NCI-H345 (cell line): ENCODE data around the gene PCA3.
A peak's percentile ranks its signal among the peaks of the same experiment; 100 is the strongest.

Source experiments
- DNase-seq: peaks from one replicate; lab custom pipeline; 2025; lab: John Stamatoyannopoulos, UW

PCA3 gene

DNA sequence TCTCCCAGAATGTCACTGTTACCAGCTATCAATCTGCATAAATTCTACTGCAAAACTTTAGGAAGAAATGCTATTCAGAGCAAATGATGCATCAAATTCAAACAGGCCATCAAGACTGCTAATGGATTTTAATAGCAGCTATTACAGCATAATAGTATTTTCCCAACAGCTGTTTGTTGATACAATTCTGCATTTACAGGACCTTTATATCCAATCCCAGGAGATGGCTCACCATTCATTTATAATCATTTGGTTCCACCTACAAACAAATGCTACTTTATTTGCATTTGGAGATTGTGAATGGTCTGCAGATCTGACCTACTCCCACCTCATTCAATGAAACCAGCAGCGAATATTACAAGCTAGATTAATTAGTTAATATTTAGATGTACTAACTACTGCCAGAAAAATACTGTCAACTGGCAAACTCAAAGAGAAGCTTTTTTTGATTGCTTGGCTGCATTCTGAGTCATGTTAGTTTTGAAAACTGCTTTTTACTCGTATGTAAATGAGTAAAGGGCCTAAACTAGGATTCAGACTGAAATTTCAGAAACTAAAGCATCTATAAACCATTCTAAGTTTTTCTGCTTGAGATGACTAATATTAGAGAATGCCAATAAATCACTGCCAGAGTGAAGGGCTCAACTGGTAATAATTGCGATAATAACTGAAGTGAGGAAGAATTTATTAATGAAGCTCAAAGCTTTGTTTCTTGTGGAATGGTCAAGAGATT lies 7.1 kb upstream of the PCA3 start:
- DNase-seq, result peak; percentile 43

DNA sequence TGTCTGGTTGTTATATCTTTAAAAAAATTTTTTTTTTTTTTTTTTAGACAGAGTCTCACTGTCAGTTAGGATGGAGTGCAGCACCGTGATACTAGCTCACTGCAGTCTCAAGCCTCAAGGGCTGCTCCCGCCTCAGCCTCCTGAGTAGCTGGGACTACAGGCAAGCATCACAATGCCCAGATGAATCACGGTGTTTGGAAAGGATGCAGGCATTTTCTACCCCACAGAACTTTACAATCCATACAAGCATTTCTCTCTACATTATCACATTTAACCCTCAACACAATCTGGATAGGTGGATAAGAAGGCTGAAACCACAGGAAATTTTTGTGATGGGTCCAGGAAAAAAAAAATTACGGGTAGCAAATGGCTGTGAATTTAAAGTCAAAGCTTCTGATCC lies 5.8 kb upstream of the PCA3 start:
- no peak for DNase-seq

DNA sequence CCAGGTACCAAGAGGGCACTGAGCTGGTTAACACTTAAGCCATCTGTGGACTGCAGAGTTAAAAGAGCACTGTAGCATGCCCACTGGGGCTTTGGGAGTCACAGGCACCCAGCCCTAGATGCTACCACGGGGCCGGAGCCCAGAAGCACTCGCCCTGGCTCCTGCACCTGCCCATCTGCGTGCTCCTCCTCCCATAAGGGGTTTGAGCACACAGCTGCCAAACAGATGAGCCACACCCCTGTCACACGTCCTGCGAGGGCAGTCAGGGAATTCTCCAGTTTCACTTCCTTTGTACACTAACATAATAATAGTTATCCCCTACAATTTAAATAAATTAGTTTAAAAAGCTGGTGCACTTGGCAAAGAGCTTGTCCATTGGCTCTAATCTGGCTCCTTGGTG lies 4.5 kb upstream of the PCA3 start:
- DNase-seq, result peak; percentile 79

DNA sequence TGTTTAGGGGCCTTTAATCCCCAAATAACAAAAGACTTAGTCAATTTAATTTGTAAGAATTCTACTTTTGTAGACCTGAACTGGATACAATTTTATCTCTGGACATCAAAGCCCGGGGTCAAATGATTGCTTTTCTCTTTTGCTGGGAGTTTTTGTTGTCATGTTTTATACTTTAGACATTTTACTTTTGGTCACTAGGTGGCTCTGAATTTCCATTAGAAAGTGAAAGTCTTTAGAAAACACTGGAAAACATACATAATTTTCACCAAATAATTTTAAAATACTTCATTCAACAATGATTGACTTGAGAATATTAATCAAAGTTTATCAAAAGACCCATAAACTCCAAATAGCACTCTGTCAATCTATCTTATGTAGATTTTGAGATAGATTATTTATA lies 2.8 kb upstream of the PCA3 start:
- no peak for DNase-seq

DNA sequence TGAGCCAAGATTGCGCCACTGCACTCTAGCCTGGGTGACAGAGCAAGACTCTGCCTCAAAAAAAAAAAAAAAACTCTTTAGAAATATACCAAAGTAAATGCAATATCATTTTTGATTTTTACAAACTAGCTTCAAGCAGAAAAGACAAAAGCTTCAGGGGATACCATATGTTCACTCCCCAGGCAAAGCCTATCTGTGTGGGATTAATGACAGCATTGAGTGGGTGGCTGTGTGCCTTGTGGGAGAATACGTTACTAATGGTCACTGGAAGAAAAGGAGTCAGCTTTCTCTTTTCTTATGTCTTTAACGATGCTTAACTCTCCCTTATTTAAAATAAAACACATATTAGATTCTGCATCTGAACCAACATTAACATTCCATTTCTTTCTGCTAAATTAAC lies 1.9 kb downstream of the PCA3 start:
- no peak for DNase-seq

DNA sequence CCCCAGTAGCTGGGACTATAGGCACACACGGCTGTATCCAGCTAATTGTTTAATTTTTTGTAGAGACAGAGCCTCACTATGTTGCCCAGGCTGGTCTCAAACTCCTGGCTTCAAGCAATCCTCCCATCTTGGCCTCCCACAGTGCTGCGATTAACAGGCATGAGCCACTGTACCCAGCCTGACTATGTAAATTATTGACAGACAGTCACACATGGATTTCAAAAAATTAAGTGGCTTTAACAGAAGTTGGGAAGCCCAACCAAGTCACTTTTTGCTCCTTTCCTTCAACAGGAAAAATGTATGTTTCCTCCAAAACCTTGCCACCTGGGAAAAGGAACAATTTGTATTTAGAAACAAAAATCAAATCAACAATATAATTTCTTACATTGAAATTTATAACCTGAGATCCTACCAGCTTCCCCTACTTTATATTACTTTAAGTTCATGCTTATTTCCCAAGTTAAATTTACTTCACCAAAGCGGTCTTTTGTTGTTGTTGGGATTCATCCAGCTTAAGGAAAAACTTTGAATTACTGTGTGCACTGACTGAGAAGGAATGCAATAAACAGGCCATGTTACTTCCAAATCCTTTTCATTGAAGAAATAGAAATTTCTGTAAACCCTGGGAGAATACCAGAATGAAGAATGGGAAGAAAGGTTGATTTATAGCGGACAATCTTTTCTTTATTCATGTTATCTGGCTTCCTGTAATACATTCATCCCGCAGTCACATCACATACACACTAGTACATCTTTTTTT lies 8.6 kb downstream of the PCA3 start:
- no peak for DNase-seq

DNA sequence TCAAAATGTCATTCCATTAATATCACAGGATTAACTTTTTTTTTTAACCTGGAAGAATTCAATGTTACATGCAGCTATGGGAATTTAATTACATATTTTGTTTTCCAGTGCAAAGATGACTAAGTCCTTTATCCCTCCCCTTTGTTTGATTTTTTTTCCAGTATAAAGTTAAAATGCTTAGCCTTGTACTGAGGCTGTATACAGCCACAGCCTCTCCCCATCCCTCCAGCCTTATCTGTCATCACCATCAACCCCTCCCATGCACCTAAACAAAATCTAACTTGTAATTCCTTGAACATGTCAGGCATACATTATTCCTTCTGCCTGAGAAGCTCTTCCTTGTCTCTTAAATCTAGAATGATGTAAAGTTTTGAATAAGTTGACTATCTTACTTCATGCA lies 20.6 kb downstream of the PCA3 start:
- DNase-seq, result no peak

DNA sequence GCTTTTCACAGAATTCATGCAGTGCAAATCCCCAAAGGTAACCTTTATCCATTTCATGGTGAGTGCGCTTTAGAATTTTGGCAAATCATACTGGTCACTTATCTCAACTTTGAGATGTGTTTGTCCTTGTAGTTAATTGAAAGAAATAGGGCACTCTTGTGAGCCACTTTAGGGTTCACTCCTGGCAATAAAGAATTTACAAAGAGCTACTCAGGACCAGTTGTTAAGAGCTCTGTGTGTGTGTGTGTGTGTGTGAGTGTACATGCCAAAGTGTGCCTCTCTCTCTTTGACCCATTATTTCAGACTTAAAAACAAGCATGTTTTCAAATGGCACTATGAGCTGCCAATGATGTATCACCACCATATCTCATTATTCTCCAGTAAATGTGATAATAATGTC lies 21.3 kb downstream of the PCA3 start:
- DNase-seq, result no peak

DNA sequence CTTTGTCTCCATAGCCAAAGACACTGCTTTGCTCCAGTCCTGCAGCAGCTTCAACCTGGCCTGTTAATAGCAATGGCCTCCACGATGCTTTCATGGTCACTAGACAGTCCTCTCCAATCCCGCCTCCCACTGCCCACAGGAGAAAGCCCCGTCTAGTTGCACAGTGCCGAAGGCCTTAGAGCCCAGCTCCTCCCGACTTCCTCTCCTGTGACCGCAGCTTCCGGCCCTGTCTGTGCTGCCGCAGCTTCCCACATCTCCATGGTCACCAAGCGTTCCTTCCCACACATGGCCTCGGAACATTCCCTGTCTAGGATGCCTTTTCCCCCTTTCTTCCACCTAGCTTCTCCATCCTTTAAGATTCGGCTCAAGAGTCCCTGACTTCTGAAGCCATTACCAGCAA lies 23.4 kb downstream of the PCA3 start:
- no peak for DNase-seq

DNA sequence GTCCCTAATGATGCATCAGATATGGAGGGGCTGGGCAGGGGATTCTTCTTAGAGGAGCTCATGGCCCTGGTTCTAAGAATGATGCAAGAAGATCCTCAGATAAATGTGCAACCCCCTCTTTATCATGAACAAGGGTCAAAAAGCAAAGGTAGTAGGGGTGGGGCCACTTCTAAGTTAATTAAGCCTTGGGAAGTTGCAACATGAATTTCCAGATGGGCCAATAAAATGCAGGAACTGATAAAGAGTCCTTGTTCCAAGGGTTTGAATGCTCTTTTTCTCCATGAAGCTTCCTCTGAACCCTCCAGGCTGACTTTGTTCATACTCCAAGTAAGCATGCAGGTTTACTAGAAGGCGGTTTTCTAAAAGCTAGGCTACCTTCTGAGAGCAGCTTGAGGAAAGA lies 25.6 kb downstream of the PCA3 start:
- DNase-seq, result no peak

DNA sequence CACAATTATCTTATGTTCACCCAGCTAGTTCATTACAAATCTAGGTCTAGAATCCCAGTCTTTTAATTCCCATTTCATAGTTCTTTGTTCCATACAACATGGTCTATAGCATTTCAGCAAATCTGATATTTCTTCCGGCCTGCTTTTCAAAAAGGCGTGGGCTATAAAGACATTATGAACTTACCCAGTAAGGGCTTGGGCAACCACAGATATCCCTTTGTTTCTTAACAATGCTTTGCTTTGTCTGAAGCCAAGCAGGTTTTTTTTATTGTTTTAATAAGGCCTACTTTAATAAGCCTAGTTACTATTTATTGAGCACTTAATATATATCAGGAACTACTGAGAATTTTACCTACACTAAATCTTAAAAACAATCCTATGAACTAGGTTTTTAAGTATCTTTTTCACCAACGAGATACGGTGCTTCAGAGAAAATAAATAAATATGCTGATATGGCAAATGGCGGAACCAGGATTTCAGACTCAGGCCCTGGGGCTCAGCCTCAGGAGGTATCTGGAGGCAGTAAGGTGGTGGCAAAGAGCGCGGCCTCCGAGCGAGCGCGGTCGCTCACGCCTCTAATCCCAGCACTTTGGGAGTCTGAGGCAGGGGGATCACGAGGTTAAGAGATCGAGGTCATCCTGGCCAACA lies 29.7 kb downstream of the PCA3 start:
- no peak for DNase-seq

DNA sequence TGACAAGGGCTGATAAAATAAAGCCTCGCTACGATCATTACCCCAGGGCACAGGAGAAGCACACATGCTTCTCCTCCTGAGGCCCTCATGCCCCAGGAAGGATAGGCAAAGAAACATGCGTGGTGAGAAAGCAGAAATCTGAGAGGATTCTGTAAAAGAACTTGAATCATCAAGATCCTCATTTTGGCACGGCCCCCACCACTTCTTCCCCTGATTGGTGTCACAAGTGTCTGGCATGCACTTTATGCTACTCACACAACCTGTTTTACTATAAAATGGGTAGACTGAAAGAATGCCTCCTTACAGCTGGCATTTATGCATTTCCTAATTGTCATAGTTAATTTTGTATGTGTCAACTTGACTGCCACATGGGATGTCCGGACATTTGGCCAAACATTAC lies 32.1 kb downstream of the PCA3 start:
- no peak for DNase-seq

DNA sequence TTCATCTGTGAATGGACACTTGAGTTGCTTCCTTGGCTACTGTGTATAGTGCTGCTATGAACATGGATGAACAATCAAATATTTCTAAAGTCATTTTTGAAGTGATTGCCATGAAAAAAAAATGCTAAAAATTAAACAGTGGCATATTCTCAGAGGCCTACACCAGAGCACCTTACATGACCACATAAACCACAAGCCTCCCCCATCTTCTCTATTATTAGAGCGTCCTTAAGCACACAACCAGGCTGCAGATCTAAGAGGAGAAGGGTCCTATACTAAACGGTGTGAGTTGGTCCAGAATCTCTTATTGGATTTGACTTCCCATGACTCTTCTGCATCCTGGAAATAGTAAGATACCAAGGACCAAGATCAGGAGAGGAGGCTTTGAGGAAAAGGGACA lies 34.3 kb downstream of the PCA3 start:
- no peak for DNase-seq

DNA sequence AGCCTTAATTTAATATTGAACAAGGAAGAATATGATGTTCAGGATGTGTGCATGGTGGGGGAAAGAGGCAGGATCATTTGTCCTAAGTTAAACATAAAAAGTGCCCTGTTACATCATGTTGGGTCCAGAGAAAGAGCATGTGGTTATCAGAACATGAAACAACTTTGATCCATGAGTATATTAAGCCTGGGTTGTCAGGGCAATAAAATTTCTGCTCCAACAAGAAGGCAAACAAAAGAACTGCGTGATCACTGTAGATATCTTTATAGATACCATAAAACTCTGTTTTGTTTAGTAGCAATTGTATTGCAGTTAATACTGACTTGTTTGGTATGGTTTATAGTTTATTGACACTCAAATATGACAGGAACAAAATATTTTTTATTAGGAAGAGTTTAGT lies 35.2 kb downstream of the PCA3 start:
- no peak for DNase-seq

DNA sequence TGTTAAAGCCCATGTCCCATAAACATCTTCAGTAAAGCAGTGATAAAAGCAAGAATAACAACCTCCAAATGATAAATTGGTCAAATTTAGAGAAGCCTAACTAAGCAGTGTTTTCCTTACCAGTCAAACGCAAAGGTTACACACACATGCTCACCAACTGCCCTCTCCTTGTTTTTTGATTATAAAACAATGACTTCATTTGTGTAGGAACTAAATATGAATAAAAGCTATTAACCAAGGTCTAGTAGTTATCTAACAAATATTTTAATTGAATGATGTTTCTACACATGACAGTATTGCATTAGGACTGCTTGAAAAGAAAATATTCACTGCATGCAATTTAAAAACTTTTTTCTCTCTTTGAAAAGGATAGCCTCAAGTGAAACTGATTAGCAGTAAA lies 36.7 kb downstream of the PCA3 start:
- DNase-seq, result no peak

DNA sequence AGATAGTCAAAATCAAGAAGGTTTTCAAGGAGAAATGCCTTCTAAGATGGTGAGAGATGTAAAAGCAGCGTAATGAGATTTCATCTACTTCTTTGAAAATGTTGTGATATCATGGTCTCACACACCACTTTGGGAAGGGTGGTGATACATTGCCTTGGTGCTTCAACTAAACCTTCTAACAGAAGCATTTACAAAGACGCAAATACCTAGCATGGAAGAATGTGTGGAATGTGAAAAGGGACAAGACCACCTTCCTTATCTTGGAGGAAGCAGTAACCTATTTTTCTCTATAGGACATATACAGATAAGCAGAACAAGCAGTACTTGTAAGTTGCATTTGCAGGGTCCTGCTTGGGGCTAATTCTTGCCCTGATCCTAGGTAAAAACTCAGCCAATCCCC lies 38.8 kb downstream of the PCA3 start:
- no peak for DNase-seq

DNA sequence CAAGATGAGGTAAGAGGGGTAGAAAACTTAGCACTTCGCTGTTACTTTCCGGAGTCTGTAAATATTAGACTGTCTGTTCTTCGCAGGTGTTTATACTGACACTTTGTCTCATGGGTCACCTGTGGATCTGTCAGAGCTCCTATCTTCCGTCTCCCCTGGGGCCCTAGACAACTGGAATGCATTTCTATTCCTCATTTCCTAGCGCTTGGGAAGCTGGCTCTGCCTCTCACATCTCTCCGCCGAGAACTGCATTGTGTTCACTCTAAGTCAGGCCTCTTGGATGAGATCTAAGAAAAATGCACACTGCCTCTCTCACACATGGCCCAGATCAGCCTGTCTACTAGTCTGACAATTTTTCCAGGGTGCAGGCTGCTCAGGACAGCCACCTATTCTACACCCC lies 39.5 kb downstream of the PCA3 start:
- no peak for DNase-seq

DNA sequence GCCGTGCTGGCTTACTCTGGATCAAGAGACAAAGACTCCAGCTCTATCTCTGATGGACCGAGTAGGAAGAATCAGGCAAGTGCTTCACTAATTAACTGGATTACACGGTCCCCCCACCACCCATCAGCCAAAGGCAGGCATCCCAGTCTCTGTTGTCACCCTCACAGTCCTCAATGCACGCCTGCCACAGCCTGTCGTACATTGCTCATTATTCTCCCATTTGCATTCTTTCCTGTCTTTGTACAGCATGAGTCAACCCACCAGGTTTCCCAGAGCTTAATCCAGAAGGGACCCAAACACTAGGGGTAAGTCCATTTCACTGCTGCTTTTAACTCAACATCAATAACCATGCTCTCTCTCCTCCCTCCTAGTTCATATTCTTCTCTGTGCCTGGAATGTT lies 44.4 kb downstream of the PCA3 start:
- DNase-seq, result no peak

DNA sequence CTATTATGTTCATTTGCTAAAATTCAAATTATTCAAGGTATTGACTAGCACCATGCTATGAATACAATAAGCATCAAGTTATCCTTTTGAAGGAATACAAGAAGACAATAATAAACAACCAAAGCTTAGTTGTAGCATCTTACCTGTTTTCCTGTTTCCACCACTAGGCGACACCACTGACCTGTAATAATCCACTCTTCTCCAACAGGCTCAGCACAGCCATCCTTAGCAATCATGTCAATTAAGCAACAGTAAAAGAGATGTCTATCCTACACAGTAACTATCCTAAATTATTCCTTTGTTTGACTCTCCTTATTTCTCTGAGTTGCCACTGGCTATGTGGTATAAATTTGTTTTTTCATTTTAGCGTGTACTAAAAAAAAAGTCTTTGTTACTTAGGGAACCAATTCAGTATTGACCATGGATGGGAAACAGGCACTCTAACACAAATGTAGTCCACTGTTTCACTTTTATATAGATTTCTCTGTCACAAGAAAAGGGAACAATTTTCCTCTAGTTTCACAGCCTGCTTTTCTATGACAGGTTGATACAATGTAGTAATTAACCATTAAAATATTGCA lies 46.2 kb downstream of the PCA3 start:
- DNase-seq, result peak; percentile 68

DNA sequence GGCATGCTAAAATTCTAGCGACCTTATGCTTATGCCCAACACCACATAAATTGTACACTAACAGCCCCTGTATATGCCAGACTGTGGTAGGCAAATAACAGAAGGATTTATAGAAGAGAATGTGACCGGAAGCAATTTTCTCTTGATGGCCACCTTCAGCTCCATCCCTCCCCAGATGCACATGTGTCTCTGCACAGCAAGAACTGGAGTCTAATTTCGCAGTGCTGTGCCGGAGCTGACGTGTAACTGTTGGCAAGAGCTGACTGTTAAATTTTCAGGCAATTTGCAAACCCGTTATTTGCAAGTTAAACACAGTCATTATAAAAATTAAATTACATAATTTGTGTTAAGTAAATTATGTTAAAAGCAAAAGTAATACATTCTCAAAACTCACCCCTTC lies 48.4 kb downstream of the PCA3 start:
- no peak for DNase-seq

DNA sequence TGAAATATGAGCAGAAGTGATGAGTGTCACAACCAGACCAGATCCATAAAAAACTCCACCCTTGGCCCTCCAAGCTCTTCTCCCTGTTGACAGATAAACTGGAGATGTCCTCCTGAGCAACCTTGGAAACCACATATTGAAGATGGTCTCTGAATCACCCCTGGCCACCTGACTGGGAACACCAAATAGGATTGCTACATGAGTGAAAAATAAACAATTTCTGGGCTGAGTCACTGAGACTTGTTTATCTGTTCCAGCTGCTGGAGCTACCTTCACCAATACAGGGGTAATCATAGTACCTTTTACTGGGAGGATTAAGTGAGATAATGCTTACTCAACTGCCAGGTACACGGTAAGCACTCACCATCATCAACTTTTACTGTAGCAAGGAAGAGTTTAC lies 53.3 kb downstream of the PCA3 start:
- no peak for DNase-seq

DNA sequence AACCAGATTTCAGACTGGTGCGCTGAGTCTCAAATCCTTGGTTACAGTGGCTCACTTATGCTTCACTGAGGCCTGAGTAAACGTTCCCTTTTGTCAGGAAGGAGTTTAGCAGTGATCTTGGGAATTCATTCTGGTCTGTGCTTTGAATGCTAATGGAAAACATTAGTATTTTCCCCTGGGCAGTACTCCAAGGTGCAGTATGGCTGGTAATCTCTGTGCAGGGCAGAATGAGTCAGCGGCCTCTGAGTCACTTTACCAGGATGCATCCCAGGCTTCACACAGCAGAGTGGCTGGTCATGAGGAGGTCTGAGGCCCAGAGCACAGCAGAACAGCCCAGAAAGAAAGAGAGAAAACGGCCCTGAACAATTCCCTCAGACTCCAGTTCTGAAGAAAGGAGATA lies 54.0 kb downstream of the PCA3 start:
- no peak for DNase-seq

DNA sequence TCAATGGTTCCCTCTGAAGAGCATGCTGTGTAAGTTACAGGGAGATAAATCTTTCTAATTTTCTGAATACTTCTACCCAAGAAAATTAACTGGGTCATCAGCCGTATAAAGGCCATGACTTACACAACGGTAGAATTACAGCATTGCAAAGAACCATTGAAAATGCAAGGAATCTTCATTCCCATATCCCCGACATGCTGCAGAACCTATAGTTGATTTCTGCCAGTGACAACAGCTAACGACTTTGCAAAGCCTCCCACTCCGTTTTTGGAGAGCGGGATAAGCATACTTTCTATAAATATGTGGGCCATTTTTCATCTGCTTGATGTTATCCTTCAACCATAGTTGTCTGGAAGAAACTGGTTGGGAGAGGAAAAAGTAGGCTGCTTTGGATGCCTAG lies 56.2 kb downstream of the PCA3 start:
- DNase-seq, result no peak
